NCI-H69 (cell line): ENCODE measurements around the gene KLRC4.
"Not testable (repeated sequence)": the region's sequence is repeated elsewhere in the genome, so short reads cannot be mapped to it uniquely, and the experiment has no call there.

ENCODE experiments used
- DNase-seq: peaks from one replicate; lab custom pipeline; 2025; lab: John Stamatoyannopoulos, UW

KLRC4 gene

GRCh38 chr12:10397296-10397695, 12.3 kb downstream of the KLRC4 start:
- no peak for DNase-seq

DNA sequence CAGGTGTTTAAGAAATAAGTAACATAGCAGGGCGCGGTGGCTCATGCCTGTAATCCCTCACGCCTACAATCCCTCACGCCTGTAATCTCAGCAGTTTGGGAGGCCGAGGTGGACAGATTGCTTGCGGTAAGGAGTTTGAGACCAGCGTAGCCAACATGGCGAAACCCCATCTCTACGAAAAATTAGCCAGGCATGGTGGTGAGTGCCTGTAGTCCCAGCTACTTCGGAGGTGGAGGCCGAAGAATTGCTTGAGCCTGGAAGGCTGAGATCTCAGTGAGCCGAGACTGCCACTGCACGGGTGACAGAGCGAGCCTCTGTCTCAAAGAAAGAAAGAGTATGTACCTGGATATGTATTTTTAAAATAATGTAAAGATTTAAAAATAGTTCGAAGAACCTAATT, 13.4 kb downstream of the KLRC4 start:
- not testable (repeated sequence) for DNase-seq

DNA sequence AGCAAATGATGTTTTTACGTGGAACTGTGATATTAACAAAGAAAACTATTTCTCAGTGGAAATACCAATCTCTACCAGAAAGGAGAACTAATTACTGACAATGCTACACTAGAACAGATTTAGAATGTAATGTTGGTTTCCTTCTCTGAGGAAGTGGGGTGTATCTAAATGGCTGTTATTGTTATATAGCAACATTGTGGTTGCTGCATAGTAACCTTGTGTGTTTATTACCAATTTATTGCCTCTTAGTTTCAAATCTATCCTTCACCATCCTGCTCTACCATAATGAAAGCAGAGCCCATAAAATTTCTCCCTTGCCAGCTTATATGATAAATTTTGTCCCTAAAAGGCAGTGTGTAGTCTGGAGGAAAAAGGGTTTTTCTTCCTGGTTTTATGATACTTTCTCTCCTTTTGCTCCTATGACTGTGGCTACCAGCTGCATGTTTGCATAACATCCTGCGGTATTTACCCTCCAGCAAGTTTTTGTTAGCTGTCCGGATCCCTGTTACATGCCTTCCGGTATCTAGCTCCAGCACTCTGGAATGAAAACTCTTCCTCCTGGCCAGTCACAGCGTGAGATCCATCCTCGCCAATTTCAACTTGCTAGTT, 14.1 kb downstream of the KLRC4 start:
- DNase-seq: peak; percentile 9

GRCh38 chr12:10394531-10395152, 14.9 kb downstream of the KLRC4 start:
- DNase-seq: not testable (repeated sequence)

DNA sequence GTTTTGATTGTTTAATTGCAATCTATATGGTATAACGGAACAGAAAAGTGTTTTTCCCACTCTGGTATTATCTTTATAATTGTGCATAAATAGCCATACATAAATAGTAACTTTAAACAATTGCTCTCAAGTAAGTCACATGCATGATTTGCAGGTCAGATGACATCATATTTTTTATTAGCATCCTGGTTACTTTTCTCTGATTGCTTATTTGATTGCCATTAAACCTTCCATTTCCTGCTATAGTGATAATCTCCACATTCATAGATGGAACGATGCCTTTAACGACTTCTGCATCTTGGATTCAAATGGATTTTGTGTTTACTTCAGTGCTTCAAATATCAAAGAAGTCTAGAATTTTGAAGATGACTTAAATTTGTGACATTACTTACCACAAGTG, 16.3 kb downstream of the KLRC4 start:
- no peak for DNase-seq

DNA sequence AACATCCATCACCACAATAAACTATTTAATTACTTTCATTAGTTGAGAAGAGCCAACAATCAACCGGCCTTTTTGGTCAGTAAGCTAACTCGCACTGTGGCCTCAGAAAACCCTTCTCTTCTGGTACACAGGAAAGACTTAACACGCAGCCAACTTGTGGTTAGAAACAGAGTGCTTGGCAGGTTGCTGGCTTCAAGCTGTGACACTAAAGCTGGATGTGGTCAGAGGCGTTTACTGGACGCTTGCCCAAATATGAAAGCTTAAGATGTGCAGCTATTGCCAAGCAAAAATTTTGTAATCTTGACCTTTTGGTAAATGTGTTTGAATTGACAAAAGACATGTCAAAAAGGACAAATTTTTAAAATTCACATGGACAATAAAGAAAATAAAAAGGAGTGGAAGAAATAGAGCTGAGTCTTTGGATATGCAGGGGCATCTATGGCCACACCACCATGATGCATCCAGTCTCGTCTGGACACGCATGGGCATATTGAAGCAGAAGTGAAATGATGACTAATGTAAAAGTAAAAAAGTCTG, 17.1 kb downstream of the KLRC4 start:
- peak; percentile 13 for DNase-seq

DNA sequence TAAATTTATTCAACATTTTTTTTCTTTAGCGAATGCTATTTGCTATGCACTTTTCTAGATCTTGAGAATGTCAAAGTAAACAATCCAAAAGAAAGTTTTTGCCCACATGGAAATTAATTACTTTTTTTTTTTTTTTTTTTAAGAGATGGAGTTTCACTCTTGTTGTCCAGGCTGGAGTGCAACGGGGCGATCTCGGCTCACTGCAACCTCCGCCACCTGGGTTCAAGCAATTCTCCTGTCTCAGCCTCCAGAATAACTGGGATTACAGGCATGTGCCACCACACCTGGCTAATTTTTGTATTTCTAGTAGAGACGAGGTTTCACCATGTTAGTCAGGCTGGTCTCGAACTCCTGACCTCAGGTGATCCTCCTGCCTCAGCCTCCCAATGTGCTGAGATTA, 18.6 kb downstream of the KLRC4 start:
- DNase-seq: not testable (repeated sequence)

DNA sequence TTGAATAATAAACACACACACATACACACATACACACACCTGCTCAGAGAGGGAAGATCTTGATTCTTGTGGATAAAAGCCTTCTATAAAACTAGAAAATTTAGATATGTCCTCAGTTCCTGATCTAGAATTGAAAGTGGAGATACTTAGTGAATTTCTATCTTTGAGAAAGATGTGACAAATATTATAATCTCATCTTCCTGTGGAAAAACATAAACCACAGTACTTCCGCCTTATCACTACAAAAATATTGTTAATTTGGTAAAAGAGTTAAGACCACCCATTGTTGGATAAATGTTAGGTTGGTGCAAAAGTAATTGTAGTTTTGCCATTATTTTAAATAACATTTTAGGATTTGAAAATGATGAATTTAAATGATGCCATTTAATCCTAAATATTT, 19.7 kb downstream of the KLRC4 start, which contains the start of gene KLRK1:
Gene KLRK1 (minus strand): TSS at position 138 of the 400 bp plus-strand sequence. CDS start 1,231 bp downstream, outside the sequence.
- DNase-seq: no peak

- DNase-seq: no peak
Measured at GRCh38 chr12:10388624-10389413, 20.7 kb downstream of the KLRC4 start.

- DNase-seq: not testable (repeated sequence)
Measured at GRCh38 chr12:10387498-10387897, 22.1 kb downstream of the KLRC4 start.

- DNase-seq: no peak
Measured at GRCh38 chr12:10386857-10387256, 22.7 kb downstream of the KLRC4 start.

GRCh38 chr12:10385166-10385613, 24.4 kb downstream of the KLRC4 start:
- DNase-seq: no peak

- DNase-seq: no peak
Measured at GRCh38 chr12:10384191-10384590, 25.4 kb downstream of the KLRC4 start.

DNA sequence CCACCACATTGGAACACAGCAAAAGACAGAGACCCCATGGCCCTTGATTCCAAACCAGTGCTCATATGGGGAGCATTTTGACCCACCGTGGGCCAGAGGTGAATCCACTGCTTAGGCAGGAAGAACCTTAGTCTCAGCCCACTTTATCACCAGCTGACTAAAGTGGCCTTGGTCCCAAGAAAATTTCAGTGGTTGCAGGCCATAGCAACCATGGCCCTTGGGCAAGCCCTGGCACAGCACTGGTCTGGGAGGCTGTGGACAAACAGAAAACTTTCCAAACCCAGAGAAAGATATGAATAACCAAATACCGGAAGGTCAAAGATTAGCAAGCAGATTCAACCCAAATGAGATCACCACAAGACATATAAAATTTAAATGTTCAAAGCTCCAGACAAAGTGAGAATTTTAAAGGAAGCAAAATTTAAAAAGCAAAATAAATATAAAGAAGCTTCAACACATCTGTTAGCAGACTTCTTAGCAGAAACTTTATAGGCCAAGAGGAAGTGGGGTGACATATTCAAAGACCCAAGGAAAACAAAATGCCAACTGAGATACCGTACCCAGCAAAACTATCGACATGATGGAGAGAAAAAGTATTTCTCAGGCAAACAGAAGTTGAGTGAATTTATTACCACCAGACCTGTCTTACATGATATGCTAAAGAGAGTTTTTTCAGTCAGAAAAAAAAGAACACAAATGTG, 27.5 kb downstream of the KLRC4 start:
- DNase-seq: no peak

DNA sequence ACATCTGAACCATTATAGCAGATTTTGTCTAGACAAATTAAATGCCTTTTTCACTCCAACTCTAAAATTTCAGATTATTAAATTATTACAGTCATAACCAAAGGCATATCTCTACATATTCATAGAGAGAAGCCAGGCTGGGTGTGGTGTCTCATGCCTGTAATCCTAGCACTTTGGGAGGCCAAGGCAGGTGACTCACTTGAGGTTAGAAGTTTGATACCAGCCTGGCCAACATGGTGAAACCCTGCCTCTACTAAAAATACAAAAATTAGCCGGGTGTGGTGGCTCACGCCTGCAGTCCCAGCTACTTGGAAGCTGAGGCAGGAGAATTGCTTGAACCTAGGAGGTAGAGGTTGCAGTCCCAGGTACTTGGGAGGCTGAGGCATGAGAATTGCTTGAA, 30.8 kb downstream of the KLRC4 start:
- not testable (repeated sequence) for DNase-seq

GRCh38 chr12:10374624-10375018, 34.9 kb downstream of the KLRC4 start:
- no peak for DNase-seq

DNA sequence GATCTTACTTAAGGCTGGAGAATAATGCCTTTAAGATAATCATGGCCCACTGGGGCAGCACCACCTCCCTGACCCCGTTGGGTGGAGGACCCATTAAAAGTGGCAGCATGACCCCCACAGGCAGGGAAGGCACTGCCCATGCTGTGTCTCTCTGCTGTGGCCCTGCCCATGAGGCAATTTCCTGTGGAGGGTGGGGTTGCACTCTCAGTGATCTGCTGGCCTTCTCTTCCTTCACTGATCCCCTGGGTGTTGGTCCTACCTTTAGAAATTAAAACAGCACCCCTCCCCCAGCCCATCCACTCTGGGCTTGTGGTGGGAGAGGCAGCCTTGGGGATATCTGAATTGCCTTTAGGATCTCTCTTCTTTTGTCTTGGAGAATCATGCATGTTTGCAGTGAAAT, 37.0 kb downstream of the KLRC4 start:
- no peak for DNase-seq

DNA sequence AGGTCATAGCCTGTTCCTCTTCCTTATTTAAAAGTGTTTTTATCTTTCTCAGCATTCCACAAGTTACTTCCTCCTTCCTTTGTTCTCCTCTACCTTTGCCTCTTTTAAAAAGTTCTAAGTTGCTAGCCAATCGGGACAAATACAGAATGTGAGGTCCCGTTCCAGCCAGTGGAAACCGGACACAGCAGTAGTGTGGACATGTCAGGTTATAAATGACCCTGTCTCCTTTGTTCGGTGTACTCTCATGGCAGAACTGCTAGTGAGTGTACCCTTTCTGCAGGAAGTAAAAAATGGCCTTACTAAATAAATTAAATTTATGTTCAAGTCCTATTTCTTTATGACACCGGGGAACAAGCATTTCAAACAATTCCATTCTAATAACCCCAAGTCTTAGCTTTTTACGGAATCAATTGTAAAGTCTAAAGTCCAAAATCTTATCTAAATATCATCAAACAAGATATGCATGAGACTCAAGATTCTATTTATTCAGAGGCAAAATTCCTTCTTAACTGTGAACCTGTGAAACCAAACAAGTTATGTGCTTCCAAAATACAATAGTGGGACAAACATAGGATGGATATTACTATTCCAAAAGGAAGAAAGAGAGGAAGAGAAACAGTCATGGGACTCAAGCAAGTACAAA, 37.5 kb downstream of the KLRC4 start:
- not testable (repeated sequence) for DNase-seq

DNA sequence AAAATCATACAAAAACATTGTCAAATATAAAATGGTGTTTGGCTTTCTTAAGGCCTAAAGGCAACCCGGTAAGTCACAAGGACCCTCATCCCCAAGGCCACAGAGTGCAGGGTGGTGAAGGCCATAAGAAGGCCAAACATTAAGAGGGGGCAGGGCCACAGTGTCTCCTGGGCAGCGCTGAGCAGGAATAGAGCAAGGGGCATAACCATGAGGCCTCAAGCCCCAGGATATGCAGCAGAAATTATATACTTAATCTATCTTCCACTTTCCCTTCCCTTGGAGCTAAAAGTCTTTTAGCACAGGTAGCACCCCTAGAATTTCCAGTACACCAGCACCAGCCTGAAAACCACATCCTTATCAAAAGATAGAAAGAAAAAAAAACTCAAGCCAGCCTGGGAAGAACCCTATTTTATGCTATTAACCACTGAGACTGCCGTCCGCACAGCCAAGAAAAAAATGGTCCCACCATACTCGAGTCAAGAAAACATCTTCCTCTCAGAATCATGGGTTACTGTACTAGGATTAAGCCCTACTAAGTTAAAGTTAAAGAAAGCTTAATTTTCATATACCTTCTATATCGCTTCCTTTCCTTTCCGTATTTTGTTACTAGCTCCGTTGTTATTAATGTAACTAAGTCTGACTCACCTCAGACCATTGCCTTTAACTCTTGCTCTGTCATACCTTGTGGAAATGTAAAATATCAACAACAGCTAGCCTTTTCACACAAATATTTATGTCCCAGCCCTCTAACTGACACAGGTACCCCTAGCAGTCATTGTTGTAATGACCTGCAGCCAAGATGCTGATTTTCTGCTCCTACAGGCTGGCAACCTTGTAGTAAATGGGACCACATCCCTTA, 39.8 kb downstream of the KLRC4 start:
- no peak for DNase-seq
